HG03442 (cell line): ENCODE data around the gene LGALS12.

Experiments used
- ATAC-seq: cut with Tn5 transposase; IDR thresholded peaks from one replicate; pipeline ENCODE4 v1.9.1; 2021; ENCODE audit warnings: mild to moderate bottlenecking, moderate library complexity; ENCODE audit not compliant: unreplicated experiment

Gene LGALS12

DNA sequence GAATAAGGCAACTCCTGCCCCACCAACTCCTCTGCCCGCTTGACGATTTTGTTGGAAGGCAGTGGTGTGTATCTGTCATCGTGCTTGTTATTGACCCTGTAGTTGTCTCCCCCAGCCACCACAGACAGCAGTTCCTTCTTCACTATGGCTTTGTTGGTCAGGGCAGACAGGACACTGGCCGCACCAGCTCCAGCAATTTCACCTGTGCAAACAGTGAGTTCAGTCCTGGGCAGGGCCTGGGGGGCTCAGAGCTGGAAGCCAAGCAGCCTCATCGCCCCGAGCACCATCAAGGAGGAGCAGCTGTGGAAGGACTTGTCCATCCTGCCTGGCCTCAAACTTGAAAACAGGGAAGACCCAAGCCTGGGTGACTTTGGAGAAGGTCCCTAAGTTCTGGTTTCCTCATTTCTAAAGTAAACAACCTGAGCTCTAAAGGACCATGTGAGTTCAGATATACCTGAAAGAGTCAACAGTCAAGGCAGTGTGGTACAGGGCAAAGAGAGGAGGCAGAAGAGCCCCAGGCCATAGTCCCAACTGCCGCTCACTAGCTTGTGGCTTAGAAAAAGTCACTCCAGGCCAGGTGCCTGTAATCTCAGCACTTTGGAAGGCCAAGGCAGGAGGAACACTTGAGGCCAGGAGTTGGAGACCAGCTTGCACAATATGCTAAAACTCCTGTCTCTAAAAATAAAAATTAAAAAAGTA is 52.7 kb downstream of the LGALS12 start:
- ATAC-seq, result no peak

- ATAC-seq, result no peak
Observed at GRCh38 chr11:63560506-63561180, 54.8 kb downstream of the LGALS12 start.

DNA sequence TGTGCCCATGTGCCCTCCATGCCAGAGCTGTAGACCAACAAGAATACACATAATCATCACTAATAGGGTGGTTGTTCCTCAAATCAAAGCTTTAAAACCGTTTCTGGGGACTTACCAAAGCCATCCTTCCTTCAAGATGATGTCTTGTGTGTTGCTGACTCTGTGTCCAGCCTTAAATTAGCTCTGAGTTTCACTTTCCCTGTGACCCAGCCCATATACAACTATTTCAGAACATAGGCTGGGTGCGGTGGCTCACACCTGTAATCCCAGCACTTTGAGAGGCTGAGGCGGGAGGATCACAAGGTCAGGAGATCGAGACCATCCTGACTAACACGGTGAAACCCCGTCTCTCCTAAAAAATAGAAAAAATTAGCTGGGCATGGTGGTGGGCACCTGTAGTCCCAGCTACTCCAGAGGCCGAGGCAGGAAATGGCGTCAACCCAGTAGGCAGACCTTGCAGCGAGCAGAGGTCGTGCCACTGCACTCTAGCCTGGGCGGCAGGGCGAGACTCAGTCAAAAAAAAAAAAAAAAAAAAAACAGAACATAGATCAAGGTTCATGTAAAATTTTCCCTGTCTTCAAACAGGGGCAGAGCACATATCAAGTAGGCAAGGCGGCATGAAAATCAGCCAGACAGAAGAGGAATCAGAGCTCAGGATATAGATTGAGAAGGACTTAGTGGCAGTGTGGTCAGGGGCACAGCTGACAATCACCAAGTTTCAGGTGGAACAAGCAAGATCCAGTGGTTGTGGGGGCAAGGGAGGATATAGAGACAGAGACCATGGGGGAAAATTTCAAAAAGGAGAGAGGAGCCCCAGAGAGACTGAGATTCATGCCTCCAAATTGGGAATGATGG is 57.5 kb downstream of the LGALS12 start, which contains the start of gene PLAAT2:
TSS of gene PLAAT2 (minus strand) at position 179 of the 855 bp plus-strand sequence. CDS start at position 124, 55 bp downstream.
- no peak for ATAC-seq

DNA sequence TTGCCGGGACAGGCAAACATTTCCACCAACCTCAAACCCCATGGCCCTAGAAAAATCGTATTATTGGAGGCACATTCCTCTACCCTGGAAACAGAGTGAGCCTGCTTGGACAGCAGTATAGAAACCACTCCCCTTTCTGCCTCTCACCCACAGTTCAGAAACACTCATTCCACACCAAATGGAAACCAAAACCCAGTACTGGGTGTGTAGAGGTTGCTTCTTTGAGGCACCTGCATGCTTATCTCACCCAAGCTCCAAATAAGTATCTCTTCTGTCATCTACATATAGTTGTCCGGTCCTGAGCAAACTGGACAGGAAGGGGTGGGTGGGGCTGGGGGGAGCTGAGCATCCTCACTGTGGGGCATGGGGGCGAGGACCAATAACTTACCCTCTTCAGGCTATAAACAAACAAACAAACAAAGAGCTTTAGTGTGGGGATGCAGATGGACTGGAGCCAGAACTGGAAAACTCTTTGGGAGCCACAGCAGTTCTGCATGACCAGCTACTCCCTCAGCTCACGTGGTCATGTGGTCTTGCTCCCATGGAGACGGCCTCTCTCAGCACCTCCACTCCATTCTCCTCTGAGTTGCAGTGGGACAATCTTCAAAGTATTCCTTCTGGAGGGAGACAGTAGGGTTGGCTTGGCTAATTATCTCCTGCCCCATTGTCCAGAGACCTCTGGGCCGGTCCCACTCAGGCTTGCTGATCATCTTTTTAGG is 58.3 kb downstream of the LGALS12 start:
- ATAC-seq, result peak; percentile 54

- no peak for ATAC-seq
Observed at GRCh38 chr11:63564784-63565350, 59.0 kb downstream of the LGALS12 start.
